DMS114 treated with DMSO at 0.1 percent for 48 hours (cell line): ENCODE results near the gene DMXL2.
"Not testable (repeated sequence)": the region's sequence is repeated elsewhere in the genome, so short reads cannot be mapped to it uniquely, and the experiment has no call there.

Experiments
- DNase-seq: peaks from one replicate; lab custom pipeline; 2025; ENCODE audit not compliant: unreplicated experiment; lab: John Stamatoyannopoulos, UW

The DMXL2 gene

DNA sequence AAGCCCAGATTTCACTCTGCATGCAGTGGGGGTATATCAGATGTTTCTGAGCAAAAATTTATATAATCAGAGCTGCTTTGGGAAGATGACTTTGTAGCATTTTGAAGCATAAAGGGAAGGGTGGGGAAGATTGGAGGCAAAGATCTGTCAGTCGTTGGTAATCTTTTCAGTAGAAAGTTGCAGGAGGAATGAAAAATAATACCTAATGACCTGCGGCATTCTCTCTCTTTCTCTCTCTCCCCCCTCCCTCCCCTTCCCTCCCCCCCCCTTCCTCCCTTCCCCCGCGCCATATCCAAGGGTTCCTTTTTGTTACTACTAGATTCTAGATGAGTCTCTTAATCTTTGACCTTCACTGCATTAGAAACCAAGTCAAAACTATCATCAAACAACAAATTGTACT, 1.5 kb upstream of the DMXL2 start:
- no peak for DNase-seq

DNA sequence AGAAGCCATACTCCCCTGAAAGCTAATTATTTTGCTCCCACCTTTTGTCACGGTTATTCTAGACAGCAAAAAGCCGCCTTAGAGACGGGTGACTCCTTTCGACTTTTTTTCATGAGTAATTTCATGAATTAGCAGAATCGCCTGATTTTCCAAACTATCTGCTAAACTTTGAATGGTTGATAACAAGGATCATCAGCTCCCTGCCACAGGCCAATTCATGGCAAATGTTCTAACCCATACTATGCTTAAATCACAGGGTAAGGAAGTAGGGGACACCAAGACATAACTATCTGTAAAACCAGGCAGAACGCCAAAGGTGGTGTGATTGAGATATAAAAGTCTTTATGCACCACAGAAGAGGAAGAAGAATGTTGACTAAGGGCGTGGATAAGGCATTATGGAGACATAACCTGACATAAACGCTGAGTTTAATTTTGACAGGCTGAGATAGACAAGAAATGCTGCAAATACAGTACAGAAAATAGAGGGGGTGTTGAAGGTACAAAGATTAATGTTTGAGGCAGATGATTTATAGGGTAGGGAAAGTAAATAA, 891 bp upstream of the DMXL2 start:
- DNase-seq: no peak

DNA sequence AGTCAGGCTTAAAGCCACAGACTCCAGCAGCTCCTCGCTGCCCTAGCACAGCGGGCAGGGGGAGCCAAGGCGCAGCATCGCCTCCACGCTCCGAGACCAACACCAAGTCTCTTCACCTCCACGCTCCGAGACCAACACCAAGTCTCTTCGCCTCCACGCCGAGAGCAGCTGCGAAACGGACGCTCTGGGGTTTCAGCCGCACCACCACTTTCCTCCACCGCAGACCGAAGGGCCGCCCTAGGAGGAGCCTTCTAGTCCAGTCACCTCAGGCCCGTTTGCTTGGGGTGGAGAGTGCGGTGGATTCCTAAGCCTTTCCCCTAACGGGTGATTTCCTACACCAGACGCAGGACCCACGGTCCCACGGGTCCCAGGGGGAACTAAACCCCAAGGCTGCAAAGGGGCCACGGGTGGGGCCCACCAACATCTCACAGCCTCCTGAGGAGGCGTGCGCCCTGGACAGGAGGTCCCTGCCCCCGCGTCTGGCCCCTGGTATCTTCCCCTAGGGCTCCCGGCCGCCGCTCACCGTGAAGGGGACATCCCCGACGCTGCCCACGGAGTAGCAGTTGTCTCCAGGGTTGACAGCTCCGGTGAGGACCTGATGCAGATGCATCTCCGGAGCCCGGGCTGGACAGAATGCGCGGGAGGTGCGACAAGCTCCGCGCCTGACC, 501 bp downstream of the DMXL2 start:
- DNase-seq: peak; percentile 36

DNA sequence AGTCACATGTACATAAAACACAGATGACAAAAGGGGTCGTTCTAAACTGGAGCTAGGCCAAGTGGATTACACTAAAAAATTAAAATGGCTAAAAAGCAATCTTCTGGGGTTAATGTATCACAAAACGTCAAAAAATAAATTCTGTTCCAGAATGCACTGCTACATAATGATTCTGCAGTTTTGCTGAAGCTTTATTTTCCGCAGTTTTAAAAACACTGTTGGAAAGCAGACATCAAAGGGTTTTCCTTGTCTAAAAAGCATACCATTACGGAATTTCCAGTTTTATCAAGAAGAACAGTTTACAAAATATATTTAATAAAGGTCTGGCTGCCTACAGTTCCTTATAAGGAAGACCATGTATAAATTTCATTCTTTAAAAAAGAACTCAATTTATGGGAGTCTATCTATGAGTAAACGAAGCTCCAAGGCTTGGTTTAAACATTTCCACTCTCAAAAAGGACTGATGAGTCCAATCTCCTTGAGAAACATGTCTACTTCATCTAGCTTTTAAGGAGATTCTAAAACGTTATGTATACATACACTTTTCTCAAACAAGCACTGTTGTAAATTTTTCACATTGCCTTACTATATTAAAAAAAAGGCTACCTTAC, 1.3 kb downstream of the DMXL2 start:
- DNase-seq: no peak

DNA sequence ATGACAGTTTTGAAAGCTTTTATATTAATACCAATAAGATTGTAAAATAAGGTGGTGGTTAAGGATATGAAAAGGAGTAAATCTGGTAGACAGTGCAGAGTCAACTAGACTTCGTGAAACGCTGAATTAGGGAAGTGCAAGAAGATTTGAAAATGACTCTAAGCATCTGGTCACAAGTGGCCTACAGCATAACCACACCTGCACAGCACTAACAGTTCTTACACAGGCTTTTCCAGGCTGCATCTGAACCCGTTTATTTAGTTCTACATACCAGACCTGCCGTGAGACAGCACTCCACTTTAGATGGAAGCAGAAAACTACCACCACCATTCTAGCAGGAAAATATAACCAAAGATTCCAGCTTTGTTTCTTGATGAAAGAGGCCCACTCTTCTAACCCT, 1.9 kb downstream of the DMXL2 start:
- DNase-seq: no peak

DNA sequence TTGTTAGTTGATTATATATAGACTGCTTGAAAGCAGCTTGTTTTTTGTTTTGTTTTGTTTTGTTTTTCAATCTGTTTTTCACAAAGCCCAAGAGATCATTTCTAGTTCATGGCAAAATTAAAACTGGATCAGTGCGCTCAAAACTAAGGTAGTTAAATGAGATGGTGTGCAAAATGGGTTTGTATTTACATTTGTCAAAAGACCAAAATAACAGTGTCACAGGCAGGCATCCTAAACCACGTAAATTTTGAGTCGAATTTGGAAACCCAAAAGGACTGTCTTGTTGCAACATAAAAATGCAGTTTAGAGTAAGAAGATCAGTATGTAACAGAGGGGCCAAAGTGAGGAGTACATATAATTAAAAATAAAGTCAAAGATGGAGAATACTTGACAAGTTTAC, 2.4 kb downstream of the DMXL2 start:
- DNase-seq: no peak

DNA sequence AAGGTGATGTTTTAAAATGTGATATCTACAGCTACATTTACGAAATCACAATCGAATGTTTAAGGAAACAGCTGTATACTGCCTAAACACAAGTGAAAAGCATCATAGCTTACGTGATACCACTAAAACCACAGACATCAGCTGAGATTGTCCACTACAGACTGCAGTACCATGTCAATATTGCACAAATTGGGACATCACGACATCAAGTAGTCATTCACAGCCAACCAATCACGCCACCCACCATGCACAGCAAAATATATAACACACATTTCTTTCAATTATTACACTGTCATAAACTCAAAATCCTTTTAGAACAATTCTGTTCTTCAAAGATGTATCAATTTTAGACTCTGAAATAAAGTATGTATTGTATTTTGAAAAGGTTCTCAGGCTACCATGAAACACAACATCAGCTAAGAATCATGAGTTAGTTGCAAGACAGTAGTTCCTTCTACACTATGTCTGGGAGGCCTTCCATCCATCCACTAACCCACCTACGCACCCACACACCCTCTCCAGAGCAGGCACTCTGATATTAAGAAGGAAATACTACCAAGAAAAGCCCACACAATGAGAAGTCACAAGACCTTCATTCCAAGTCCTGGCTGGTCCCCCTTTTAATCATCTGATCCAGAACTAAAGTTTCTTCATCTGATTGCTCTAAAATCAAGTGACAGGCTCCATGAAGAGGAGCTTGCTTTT, 3.1 kb downstream of the DMXL2 start:
- DNase-seq: no peak

DNA sequence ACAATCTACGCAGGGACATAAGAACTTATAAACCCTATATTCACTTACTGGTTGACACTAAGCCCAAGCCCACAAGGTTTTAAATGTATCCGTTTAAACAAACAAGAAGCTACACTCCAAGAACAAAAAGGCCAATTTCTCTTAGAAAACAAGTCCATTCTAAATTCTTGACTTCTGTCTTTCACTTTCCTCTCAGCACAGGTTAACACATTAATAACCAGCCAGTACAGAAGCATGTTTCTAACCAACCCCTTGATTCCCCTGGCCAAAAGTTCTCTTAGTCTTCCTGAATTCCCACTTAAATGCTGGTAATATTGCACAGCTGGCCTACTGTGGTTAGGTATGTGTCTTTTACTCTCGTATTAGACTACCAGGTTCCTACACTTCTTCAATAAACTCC, 4.7 kb downstream of the DMXL2 start:
- no peak for DNase-seq

DNA sequence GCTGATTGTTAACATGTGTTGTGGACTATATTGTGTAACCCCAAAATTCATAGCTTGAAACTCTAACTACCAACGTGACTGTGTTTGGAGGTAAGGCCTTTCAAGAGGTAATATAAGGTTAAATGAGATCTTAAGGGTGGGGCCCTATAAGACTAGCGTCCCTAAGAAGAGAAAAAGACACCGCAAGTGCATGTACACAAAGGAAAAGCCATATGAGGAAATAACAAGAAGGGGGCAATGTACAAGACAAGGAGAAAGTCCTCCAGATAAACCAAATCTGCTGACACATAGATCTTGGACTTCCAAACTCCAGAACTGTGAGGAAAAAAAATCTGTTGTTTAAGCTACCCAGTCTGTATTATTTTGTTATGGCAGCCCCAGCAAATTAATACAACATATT, 8.6 kb downstream of the DMXL2 start:
- no peak for DNase-seq

DNA sequence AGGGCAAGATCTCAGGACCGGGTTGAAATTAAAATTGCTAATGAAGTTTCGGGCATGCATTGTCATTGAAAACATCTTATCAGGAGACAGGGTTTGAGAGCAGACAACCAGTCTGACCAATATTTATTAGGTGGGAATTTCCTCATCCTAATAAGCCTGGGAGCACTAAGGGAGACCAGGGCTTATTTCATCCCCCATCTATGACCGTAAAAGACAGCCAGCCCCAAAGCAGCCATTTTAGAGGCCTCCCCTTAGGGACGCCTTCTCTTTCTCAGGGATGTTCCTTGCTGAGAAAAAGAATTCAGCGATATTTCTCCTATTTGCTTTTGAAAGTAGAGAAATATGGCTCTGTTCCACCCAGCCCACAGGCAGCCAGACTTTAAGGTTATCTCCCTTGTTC, 9.9 kb downstream of the DMXL2 start:
- DNase-seq: not testable (repeated sequence)

DNA sequence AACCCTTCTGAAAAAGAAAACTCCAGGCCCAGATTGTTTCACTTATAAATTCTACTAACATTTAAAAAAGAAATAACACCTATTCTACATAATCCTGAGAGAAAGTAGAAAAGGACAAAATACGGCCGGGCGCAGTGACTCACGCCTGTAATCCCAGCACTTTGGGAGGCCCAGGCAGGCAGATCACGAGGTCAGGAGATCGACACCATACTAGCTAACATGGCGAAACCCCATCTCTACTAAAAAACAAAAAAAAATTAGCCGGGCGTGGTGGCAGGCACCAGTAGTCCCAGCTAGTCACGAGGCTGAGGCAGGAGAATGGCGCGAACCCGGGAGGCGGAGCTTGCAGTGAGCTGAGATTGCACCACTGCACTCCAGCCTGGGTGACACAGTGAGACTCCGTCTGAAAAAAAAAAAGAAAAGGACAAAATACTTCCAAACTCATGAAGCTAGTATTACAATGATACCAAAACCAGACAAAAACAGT, 19.1 kb downstream of the DMXL2 start:
- DNase-seq: not testable (repeated sequence)

DNA sequence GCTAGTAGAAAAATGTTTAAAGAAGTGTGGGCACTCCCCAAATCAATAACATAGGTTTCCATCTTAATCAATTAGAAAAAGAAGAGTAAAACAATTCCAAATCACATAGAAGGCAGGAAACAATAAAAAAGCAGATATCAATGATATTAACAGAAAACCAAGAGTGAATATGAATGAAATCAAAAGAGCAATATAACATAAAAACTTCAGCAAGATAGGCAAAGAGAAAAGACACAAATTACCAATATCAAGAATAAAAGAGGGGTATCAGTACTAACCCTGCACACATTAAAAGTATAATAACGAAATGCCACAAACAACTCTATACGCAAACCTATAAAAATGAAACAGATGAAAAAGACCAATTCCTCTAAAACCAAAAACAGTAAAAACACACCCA, 19.6 kb downstream of the DMXL2 start:
- DNase-seq: no peak

DNA sequence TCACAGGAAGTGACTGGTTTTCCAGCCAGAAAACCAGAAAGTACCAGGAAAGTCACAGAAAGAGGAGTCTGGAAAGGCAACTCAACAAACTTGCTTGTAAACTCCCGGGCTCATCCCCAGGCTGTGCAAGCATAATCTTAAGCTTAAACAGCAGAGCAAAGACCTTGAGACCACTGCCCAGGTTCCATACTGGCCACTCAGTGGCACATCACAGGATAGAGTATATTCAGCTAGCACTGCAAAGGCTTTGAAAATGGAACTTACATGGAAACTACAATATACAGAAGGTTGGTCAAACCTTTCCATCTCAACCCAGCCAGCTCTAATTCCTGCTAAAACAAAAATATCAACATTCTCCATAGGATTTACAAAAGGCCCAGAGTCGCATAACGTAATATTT, 20.1 kb downstream of the DMXL2 start:
- no peak for DNase-seq

DNA sequence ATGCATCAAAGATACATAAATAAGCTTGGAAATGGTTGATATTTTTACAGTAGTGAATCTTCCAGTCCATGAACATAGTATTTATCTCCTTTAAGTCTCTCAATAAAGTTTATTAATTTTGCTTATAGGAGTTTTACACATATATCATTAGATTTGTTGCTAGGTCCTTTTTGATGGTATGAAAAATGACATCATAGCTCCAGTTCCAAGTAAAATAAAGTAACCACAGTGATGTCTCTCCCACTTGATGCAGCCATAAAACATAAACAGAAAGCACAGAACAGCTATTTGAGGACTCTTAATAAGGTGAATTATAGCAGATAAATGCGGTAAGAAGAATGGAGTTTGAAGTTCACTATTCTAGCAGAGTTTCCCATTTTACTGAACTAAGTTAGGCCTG, 20.8 kb downstream of the DMXL2 start:
- no peak for DNase-seq

DNA sequence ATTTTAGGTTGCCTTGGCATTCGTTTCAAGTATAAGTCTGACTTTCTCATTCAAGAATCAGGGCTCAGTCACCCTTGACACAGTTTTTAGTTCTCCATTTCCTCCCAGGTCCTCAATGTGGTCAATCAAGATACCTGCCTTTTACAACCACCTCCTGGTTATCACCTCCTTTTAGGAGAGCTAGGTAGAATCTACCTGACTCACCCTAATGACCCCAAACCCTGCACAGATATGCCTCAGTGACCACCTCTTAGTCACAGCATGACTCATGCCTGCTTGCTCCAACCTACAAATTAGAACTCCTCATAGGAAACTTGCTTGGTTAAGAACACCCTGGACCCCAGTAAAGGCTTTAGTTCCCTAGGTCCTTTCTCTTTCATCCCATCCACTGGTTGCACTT, 22.5 kb downstream of the DMXL2 start:
- DNase-seq: no peak

DNA sequence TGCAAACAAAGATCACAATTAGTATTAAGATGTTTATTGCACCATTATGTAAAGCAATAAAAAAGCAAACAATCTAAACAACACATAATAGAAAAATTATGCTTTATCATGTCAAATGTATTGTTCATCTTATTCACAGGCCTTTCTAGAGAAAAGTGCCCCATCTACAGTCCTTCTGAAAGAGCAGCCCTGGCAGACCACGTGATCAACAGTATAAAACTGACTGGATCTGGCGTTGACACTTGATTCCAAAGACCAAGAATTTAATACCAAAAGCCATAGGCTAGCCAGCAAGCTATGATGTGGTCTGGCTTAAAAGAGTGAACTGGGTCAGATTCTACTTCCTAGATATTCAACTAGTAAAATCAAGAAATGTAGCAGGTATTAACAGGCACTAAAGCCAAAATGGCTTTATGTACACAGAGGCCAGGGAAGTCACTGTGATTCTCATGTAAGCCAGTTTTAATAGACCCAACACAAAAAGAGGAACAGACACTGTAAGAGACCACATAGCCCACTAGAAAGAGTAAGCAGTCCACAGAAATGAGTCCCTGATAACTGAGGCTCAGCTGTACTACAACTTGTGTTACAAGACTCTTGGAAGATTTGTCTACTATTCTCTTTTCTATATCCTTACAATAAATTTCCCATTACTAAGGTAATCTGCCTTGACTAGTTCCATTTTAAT, 32.5 kb downstream of the DMXL2 start:
- DNase-seq: no peak

DNA sequence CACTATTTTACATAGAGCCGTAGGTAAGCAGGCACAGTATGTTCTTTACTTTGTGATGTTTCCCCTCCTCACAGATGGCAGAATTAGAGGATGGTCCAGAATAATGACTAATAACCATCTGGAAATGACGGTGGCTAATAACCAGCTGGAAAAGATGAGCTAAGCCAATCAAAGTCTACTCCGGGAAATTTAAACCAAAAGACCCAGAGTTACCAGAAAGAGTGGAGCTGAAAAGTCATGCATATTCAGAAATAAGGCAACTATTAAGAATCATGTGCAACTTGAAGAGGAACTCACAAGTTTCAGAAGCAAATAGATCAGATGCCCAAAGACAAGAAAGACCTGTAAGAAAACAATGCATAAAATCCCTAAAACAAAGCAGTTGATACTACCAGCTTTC, 33.6 kb downstream of the DMXL2 start:
- DNase-seq: no peak

DNA sequence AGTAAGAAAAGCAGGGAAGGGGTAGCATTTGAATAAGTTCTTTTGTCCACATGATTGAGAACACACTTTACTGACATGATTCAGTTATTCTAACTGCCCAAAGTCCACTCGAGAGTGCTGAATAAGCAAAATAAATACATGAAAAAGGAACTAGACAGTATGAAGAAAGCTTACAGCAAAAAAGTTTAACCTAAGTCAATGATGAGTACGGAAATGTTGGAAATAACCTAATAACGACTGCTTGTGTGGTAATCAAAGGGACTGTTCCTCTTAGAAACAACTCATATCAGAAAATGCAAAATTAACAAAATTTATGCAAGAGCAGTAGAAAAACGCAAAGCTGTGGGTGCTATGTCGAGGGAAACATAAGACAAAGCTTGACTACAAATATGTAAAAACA, 36.6 kb downstream of the DMXL2 start:
- no peak for DNase-seq

DNA sequence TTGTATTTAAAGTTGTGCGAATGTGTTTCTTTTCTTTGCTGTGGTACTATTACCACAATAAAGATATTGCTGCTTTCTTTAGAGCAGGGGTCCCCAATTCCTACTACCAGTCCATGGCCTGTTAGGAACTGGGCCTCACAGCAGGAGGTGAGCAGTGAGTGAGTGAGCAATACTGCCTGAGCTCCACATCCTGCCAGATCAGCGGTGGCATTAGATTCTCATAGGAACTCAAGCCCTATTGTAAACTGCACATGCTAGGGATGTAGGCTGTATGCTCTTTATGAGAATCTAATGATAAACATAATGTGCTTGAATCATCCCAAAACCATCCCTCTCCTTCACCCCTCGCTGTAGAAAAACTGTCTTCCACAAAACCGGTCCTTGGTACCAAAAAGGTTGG, 41.6 kb downstream of the DMXL2 start:
- DNase-seq: no peak

DNA sequence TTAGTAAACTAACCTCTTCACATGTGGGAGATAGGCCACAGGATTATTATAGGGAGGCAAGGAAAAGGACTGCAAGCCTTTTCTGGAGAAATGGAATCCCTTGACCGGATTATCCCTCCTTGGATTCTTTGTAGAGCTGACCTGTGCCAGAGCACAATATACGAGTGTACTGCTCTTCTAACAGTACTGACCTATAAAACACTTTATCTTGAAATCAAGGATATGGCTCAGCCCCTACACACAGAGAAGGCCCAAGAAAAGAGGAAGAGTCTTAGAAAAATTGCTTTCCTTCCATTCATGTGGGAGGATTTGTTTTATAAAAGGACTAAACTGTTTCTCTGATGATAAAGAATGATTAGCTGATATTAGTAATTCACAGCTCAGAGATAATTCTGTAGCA, 42.2 kb downstream of the DMXL2 start:
- no peak for DNase-seq

DNA sequence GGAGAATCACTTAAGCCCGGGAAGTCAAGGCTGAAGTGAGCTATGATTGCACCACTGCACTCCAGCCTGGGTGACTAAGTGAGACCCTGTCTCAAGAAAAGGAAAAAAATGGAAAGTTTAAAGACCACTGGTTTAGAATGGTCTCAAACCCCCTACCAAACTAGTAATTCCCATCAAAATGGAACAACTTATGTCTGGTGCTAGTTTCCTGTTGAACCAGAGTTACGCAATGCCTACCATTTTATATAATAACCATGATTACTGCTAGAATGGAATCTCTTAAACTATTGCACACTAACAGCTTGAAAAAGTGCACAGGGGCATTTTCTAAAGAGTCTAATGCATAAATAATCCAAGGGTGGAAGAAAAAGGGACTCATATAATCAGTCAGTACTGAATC, 43.6 kb downstream of the DMXL2 start:
- no peak for DNase-seq
